HAP-1 (cell line): ENCODE data around the gene SMAGP.
A peak's percentile ranks its signal among the peaks of the same experiment; 100 is the strongest.
"Not testable (repeated sequence)": the region's sequence is repeated elsewhere in the genome, so short reads cannot be mapped to it uniquely, and the experiment has no call there.

Source experiments
- DNase-seq, 2 experiments: peaks; one replicate each; pipeline ENCODE4 v3.0.0-alpha.2; 2016 to 2020; ENCODE audit warnings: low spot score in 2 of 2
- H3K27me3 ChIP-seq: fragments of 250-450 bp; sonication (Bioruptor Pico); 2 replicates; pipeline ENCODE4 v1.5.1; 2020; ENCODE audit warnings: low read depth, mild to moderate bottlenecking, moderate library complexity
- H3K36me3 ChIP-seq: fragments of 250-450 bp; sonication (Bioruptor Pico); replicated peaks from 2 replicates; pipeline ENCODE4 v1.5.1; 2020; ENCODE audit warnings: mild to moderate bottlenecking
- H3K4me1 ChIP-seq: fragments of 250-450 bp; sonication (Bioruptor Pico); 2 replicates; pipeline ENCODE4 v1.5.1; 2020; ENCODE audit warnings: mild to moderate bottlenecking
- H3K4me3 ChIP-seq: fragments of 250-450 bp; sonication (Bioruptor Pico); 2 replicates; pipeline ENCODE4 v1.5.1; 2020; ENCODE audit warnings: mild to moderate bottlenecking, moderate library complexity
- H3K9me3 ChIP-seq: fragments of 250-450 bp; sonication (Bioruptor Pico); 2 replicates; pipeline ENCODE4 v1.5.1; 2020; ENCODE audit warnings: mild to moderate bottlenecking, moderate library complexity
- in situ Hi-C: fragments of 300-500 bp; cut with MboI; formaldehyde crosslinking; loops from 3 replicates; pipeline ENCODE4 v1.14.3; 2020; ENCODE audit warnings: low sequenced_read_pairs, inconsistent platforms, mixed read lengths

Gene SMAGP

GRCh38 chr12:51225771-51226170, 44.4 kb downstream of the SMAGP start:
- no peaks in the 10 kb centered on the region; the same call in 1 of the 2 replicates for H3K9me3 ChIP-seq
- H3K27me3 ChIP-seq, result no peaks in the 10 kb centered on the region
- H3K4me1 ChIP-seq, result no peaks in the 10 kb centered on the region
- no peak for DNase-seq
- H3K4me3 ChIP-seq, result no peak overlapping the region
- H3K36me3 ChIP-seq, result no peaks in the 10 kb centered on the region
- in situ Hi-C loops, result no loop called here

GRCh38 chr12:51225234-51225633, 45.0 kb downstream of the SMAGP start:
- in situ Hi-C loops, result no loop called here
- H3K36me3 ChIP-seq, result no peaks in the 10 kb centered on the region
- H3K9me3 ChIP-seq, result no peaks in the 10 kb centered on the region; the same call in 1 of the 2 replicates
- no peak overlapping the region for H3K4me3 ChIP-seq
- H3K27me3 ChIP-seq, result no peaks in the 10 kb centered on the region
- no peak for DNase-seq
- no peaks in the 10 kb centered on the region for H3K4me1 ChIP-seq

GRCh38 chr12:51224625-51225024, 45.6 kb downstream of the SMAGP start:
- DNase-seq, result no peak
- no peaks in the 10 kb centered on the region; the same call in 1 of the 2 replicates for H3K9me3 ChIP-seq

GRCh38 chr12:51222461-51222860, 47.8 kb downstream of the SMAGP start:
- no peaks in the 10 kb centered on the region for H3K36me3 ChIP-seq

More at GRCh38 chr12:51224625-51225024, 45.6 kb downstream of the SMAGP start:
- in situ Hi-C loops, result no loop called here
- no peak overlapping the region for H3K4me3 ChIP-seq
- H3K27me3 ChIP-seq, result no peaks in the 10 kb centered on the region
- no peaks in the 10 kb centered on the region for H3K36me3 ChIP-seq
- H3K4me1 ChIP-seq, result no peaks in the 10 kb centered on the region

GRCh38 chr12:51219857-51220256, 50.4 kb downstream of the SMAGP start:
- H3K4me3 ChIP-seq, in situ Hi-C loops, DNase-seq, H3K36me3 ChIP-seq, H3K27me3 ChIP-seq, H3K9me3 ChIP-seq: not testable (repeated sequence)
- H3K4me1 ChIP-seq, result peaks cover 16% of the 10 kb centered on the region

More at GRCh38 chr12:51222461-51222860, 47.8 kb downstream of the SMAGP start:
- H3K4me1 ChIP-seq, result peaks cover 13% of the 10 kb centered on the region
- H3K4me3 ChIP-seq, result no peak overlapping the region
- H3K27me3 ChIP-seq, result no peaks in the 10 kb centered on the region
- DNase-seq, result no peak
- in situ Hi-C loops, result no loop called here
- H3K9me3 ChIP-seq, result no peaks in the 10 kb centered on the region; the same call in 1 of the 2 replicates

GRCh38 chr12:51219322-51219721, 50.9 kb downstream of the SMAGP start:
- no peaks in the 10 kb centered on the region for H3K27me3 ChIP-seq
- no peak for DNase-seq
- in situ Hi-C loops, result no loop called here
- peak overlapping the region; percentile 55 for H3K4me3 ChIP-seq
- H3K36me3 ChIP-seq, result no peaks in the 10 kb centered on the region
- peaks cover 16% of the 10 kb centered on the region for H3K4me1 ChIP-seq
- no peaks in the 10 kb centered on the region; the same call in 1 of the 2 replicates for H3K9me3 ChIP-seq

- peaks cover 16% of the 10 kb centered on the region for H3K4me1 ChIP-seq
- in situ Hi-C loops, result no loop called here
- H3K4me3 ChIP-seq, result peak overlapping the region; percentile 55
- H3K9me3 ChIP-seq, result no peaks in the 10 kb centered on the region; the same call in 1 of the 2 replicates
- DNase-seq, result peak; percentile 16 to 51
- H3K36me3 ChIP-seq, result no peaks in the 10 kb centered on the region
- H3K27me3 ChIP-seq, result no peaks in the 10 kb centered on the region
Measured at GRCh38 chr12:51218607-51219161, 51.5 kb downstream of the SMAGP start.

GRCh38 chr12:51217968-51218606, 52.1 kb downstream of the SMAGP start, which contains the start of gene POU6F1:
POU6F1 (minus strand) TSS chr12:51218062; CDS start chr12:51206836, 11,226 bp downstream.
- in situ Hi-C loops, result no loop called here
- peak within 1 kb of the TSS; percentile 55 for H3K4me3 ChIP-seq
- H3K36me3 ChIP-seq, result no peaks in the 10 kb centered on the region
- peaks cover 16% of the 10 kb centered on the region for H3K4me1 ChIP-seq
- H3K27me3 ChIP-seq, result no peaks in the 10 kb centered on the region
- H3K9me3 ChIP-seq, result no peaks in the 10 kb centered on the region; the same call in 1 of the 2 replicates
- DNase-seq, result peak; percentile 77 to 85

- Histone ChIP-seq H3K4me1 (peaks cover 16% of the 10 kb centered on the region), H3K4me3 (peak overlapping the region; percentile 55), H3K36me3 (no peaks in the 10 kb centered on the region), H3K27me3 (no peaks in the 10 kb centered on the region), H3K9me3 (no peaks in the 10 kb centered on the region)
- DNase-seq, result peak in 1 of 2 experiments; percentile 62
- in situ Hi-C loops, result no loop called here
Measured at GRCh38 chr12:51217133-51217967, 52.9 kb downstream of the SMAGP start.

GRCh38 chr12:51216642-51217041, 53.6 kb downstream of the SMAGP start:
- Histone ChIP-seq H3K4me3 (peak overlapping the region; percentile 55), H3K36me3 (no peaks in the 10 kb centered on the region), H3K9me3 (no peaks in the 10 kb centered on the region), H3K4me1 (peaks cover 16% of the 10 kb centered on the region), H3K27me3 (no peaks in the 10 kb centered on the region)
- peak in 1 of 2 experiments; percentile 38 for DNase-seq
- in situ Hi-C loops, result no loop called here

- DNase-seq, result no peak
- Histone ChIP-seq H3K4me1 (peaks cover 16% of the 10 kb centered on the region), H3K4me3 (no peak overlapping the region), H3K27me3 (no peaks in the 10 kb centered on the region), H3K9me3 (no peaks in the 10 kb centered on the region), H3K36me3 (peaks cover 5% of the 10 kb centered on the region; the same call in 1 of the 2 replicates)
- in situ Hi-C loops, result no loop called here
Measured at GRCh38 chr12:51214895-51215294, 55.3 kb downstream of the SMAGP start.

- Histone ChIP-seq H3K27me3 (no peaks in the 10 kb centered on the region), H3K4me3 (no peak overlapping the region), H3K36me3 (peaks cover 11% of the 10 kb centered on the region), H3K4me1 (no peaks in the 10 kb centered on the region), H3K9me3 (no peaks in the 10 kb centered on the region)
- no peak for DNase-seq
- in situ Hi-C loops, result no loop called here
Measured at GRCh38 chr12:51210690-51211395, 59.4 kb downstream of the SMAGP start.

GRCh38 chr12:51209259-51209658, 61.0 kb downstream of the SMAGP start:
- Histone ChIP-seq H3K36me3 (peaks cover 11% of the 10 kb centered on the region), H3K4me3 (no peak overlapping the region), H3K27me3 (no peaks in the 10 kb centered on the region), H3K9me3 (no peaks in the 10 kb centered on the region), H3K4me1 (no peaks in the 10 kb centered on the region)
- DNase-seq, result no peak
- in situ Hi-C loops, result no loop called here
